ENCODE results near the gene PDSS1. TPM values are rescaled to one million over a fixed set of nuclear protein-coding genes. Genes with fewer than 3 reads are reported as not detected.

The PDSS1 gene
- polyA plus RNA-seq, 1 experiment = 6.1 TPM

GRCh38 chr10:26703096-26703495 is 5.6 kb downstream of the PDSS1 start:
- Histone ChIP-seq H3K27me3 (ENCODE audit: control insufficient read depth, insufficient read depth, low read length) (no peaks in the 10 kb centered on the region), H3K4me3 (ENCODE audit: low read depth, low read length) (no peak overlapping the region), H3K36me3 (ENCODE audit: control insufficient read depth, insufficient read depth, low read length) (0 out of 2 replicates have a peak, but pooled peaks cover 1% of the 10 kb centered on the region)
- DNase-seq (ENCODE audit: low read depth) = no peak
- TF ChIP-seq CTCF (IDR thresholded peaks at IDR 0.05; ENCODE audit: insufficient read depth, low read depth, low read length) = no peak
- ChIA-PET CTCF (interaction anchor here (1.3 kb wide), 1 partner anchor 14 kb away, joined by 5 read pairs; no protein-coding TSS in a partner anchor), POLR2A (no interaction called here)

- POLR2A ChIA-PET = no interaction called here
- no peak for DNase-seq (ENCODE audit: low read depth)
- no peak for TF ChIP-seq CTCF (IDR thresholded peaks at IDR 0.05; ENCODE audit: insufficient read depth, low read depth, low read length)
- CTCF ChIA-PET = interaction anchor here (0.8 kb wide), 1 partner anchor 177 kb away, joined by 3 read pairs; no protein-coding TSS in a partner anchor
- H3K36me3 ChIP-seq (ENCODE audit: control insufficient read depth, insufficient read depth, low read length) = 0 out of 2 replicates have a peak, but pooled peaks cover 2% of the 10 kb centered on the region
- H3K4me3 ChIP-seq (ENCODE audit: low read depth, low read length) = no peak overlapping the region
- no peaks in the 10 kb centered on the region for H3K27me3 ChIP-seq (ENCODE audit: control insufficient read depth, insufficient read depth, low read length)
Observed at GRCh38 chr10:26703974-26704373, 6.5 kb downstream of the PDSS1 start.

GRCh38 chr10:26706206-26706605 is 8.7 kb downstream of the PDSS1 start:
- Histone ChIP-seq H3K27me3 (ENCODE audit: control insufficient read depth, insufficient read depth, low read length) (no peaks in the 10 kb centered on the region), H3K36me3 (ENCODE audit: control insufficient read depth, insufficient read depth, low read length) (0 out of 2 replicates have a peak, but pooled peaks cover 2% of the 10 kb centered on the region), H3K4me3 (ENCODE audit: low read depth, low read length) (no peak overlapping the region)
- ChIA-PET CTCF (interaction anchor here (2.0 kb wide), 1 partner anchor 20 kb away, joined by 8 read pairs; no protein-coding TSS in a partner anchor), POLR2A (no interaction called here)
- no peak for TF ChIP-seq CTCF (IDR thresholded peaks at IDR 0.05; ENCODE audit: insufficient read depth, low read depth, low read length)
- DNase-seq (ENCODE audit: low read depth) = no peak

- no peak overlapping the region for H3K4me3 ChIP-seq (ENCODE audit: low read depth, low read length)
- CTCF ChIA-PET = interaction anchor here (1.3 to 2.0 kb wide), 2 partner anchors 19 to 175 kb away, joined by 5 to 8 read pairs; no protein-coding TSS in a partner anchor
- DNase-seq (ENCODE audit: low read depth) = no peak
- 0 out of 2 replicates have a peak, but pooled peaks cover 2% of the 10 kb centered on the region for H3K36me3 ChIP-seq (ENCODE audit: control insufficient read depth, insufficient read depth, low read length)
- no peak for TF ChIP-seq CTCF (IDR thresholded peaks at IDR 0.05; ENCODE audit: insufficient read depth, low read depth, low read length)
- no peaks in the 10 kb centered on the region for H3K27me3 ChIP-seq (ENCODE audit: control insufficient read depth, insufficient read depth, low read length)
- POLR2A ChIA-PET = no interaction called here
Observed at GRCh38 chr10:26706936-26707335, 9.4 kb downstream of the PDSS1 start.

- no peak for TF ChIP-seq CTCF (IDR thresholded peaks at IDR 0.05; ENCODE audit: insufficient read depth, low read depth, low read length)
- Histone ChIP-seq H3K27me3 (ENCODE audit: control insufficient read depth, insufficient read depth, low read length) (no peaks in the 10 kb centered on the region), H3K36me3 (ENCODE audit: control insufficient read depth, insufficient read depth, low read length) (0 out of 2 replicates have a peak, but pooled peaks cover 3% of the 10 kb centered on the region), H3K4me3 (ENCODE audit: low read depth, low read length) (no peak overlapping the region)
- DNase-seq (ENCODE audit: low read depth) = no peak
- ChIA-PET CTCF (no interaction called here), POLR2A (no interaction called here)
Observed at GRCh38 chr10:26711324-26711723, 13.8 kb downstream of the PDSS1 start.
